Head of caudate nucleus (tissue), 42 donors: ENCODE results near the gene KCTD5.

ENCODE experiments used
- DNase-seq, 42 donors: peaks; one replicate each; pipeline versions ENCODE4 v3.0.0 to v3.0.0-alpha.2; 2020 to 2021; ENCODE audit warnings: mixed read lengths in 7 of 42
- intact Hi-C: fragments of 100-400 bp; cut with DNase I; formaldehyde crosslinking; loops from one replicate; pipeline ENCODE4 v1.15.0; 2022

The KCTD5 gene

DNA sequence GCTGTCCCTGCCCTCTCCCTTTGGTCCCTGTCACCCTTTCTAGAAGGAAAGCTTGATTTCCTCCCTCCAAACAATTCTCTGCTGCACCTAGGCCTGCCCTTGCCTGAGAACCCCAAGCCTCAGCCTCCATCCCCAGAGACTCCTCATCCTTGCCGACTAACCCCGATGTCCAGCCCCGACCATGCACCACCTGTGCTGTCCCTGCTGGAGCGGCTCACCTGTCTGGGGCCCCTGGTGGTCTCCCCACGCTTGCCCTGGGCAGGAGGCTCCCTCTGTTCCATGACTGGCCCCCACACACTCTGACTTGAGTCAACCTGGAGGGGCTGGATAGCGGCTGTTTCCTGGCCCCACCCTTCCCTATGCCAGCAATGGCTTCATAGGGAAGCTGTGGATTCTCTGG is 58.2 kb downstream of the KCTD5 start:
- DNase-seq = no peak

DNA sequence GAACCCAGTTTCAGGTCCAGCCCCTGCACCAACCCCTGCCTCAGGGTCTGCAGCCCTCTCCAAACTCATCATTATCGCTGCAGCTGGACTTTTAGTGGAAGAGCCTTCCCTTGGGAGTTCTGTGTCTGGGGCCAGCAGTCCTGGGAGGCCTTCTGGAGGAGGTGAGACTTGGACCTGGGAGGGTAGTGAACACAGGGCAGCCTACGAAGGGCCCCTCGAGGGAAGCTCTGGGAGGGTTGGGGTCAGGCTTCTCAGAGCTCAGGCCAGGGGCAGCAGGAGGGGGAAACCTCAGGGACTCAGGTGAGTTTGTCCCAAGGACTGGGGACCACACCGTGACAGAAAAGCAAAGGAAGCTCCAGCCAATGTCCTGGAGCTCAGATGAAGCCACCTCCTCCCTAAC is 58.8 kb downstream of the KCTD5 start:
- no peak for DNase-seq
- intact Hi-C loops = no loop called here

More for the DNA sequence above, 58.2 kb downstream of the KCTD5 start:
- intact Hi-C loops = no loop called here

- intact Hi-C loops = no loop called here
- DNase-seq = no peak
Measured at GRCh38 chr16:2742323-2743006, 60.1 kb downstream of the KCTD5 start.

DNA sequence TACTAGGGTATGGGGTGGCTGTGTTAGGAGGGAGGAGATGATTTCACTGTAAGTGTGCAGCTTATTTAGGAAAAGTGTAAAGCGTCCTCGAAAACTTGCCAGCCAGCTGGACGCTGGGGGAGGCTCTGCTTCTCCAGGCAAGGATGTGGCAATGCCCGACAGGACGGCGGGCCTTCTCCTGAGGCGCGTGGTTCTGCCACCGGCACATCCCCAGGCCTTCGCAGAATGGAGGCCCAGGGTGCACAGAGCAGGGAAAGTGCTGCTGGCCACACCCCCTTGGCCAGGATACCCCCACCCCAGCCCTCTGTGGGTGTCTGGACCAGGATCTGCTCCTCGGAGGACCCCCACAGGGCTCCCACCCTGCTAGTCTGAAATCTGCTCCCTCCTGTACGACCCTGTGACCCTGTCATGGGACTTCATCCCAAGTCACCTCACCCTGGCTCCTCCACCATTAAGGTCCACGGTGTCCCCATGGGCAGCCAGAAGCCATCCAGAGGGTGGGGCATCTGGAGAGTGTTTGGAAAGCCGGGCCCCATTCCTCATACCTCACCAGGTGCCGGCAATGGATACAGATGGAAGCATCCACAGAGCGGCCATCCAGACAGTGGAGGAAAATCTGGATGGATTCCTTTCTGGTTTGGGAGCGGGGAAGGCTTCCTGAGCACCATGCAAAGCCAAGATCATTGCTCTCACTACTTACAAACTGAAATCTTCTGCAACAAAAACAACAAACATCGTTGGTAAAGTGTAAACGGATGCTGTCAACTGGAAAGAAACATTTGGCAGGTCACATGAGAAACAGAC is 60.9 kb downstream of the KCTD5 start:
- DNase-seq = no peak
- intact Hi-C loops = no loop called here

DNA sequence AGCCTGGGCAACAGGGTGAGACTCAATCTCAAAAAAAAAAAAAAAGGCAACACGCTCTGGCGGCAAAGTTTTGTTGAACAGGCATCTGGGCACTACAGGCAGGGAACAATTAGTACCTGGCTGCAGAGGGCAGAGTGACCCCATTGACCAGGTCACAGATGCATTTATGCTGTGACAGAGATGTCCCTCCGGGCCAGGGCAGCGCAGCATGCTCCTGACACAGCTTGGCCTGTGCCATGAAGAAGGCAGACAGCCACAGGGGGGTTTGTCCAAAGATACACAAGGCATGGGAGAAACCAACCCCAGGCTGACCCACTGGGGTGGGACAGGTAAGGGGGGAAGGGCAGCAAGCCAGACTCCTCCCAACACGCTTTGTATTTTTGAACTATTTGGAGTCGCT is 62.4 kb downstream of the KCTD5 start:
- no peak for DNase-seq
- intact Hi-C loops = no loop called here

- peak in 3 of 42 donors; percentile 20 to 32 (median 30) for DNase-seq
- intact Hi-C loops = no loop called here
Measured at GRCh38 chr16:2745116-2745890, 63.0 kb downstream of the KCTD5 start.

GRCh38 chr16:2745961-2746360 is 63.6 kb downstream of the KCTD5 start:
- peak in 34 of 42 donors; percentile 14 to 83 (median 50) for DNase-seq
- intact Hi-C loops = no loop called here

GRCh38 chr16:2748757-2749455 is 66.6 kb downstream of the KCTD5 start:
- intact Hi-C loops = no loop called here
- DNase-seq = no peak

- intact Hi-C loops = no loop called here
- no peak for DNase-seq
Measured at GRCh38 chr16:2749476-2749875, 67.2 kb downstream of the KCTD5 start.

GRCh38 chr16:2749936-2750335 is 67.6 kb downstream of the KCTD5 start:
- no peak for DNase-seq
- intact Hi-C loops = no loop called here

DNA sequence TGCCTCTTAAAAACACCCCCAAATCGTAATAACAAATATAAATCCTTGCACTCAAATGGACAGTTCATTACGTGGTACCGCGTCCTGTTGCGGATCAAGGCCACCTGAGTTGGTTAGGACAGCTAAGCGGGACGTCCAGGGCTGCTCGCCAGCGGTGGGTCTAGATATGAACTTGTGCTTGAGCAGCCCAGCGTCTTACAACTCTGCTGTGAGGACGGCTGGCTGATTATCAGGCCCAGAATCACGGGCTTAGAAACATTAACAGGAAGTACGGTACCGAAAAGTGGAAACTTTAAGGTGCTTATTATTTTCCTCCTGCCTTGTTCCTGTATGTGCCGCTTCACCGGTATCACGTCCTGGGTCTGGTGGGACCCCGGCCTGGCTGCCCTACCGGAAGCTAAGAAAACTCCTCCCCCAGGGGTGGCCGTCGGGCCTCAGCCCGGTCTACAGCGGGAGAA is 69.3 kb downstream of the KCTD5 start:
- peak in 7 of 42 donors; percentile 16 to 53 (median 37) for DNase-seq
- intact Hi-C loops = loop anchor here (1.0 kb wide), 1 partner anchor 26 kb away; the partner anchor contains the start of gene ELOB

DNA sequence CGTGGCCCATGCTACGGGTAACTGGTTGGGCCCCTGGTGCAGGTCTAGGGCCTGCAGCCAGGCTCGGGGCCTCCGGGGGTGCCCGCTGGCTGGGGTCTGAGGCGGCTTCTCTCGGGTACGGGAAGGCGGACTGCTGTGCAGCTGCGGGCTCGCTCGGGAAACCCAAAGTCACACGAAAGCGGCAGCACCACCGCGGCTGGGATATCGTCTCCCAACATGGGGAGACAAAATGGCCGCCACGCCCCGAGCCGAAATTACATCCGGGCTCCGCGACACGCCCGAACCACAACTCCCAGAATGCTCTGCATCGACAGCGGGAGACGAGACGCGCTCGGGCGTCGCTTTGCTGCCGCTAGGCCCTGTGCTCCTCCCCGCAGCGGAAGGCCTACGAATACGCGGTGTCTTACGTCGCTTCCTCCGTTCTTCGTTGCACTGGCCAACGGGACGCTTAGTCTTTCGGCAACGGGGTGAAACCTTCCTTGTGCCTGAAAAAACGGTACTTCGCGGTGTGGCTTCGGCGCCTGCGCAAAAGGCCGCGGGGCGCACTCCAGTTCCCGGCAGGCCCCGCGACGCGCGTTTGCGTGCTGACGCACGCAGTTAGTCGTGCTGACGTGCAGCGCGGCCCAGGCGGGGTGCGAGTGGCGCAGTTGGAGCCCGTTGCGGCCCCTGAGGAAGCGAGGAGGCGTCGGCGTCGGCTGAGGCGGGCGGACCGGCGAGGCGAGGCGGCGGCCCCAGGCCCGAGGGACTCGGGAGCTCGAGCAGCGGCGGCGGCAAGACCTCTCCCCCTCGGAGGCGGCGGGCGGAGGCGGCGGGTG is 69.9 kb downstream of the KCTD5 start, which contains the start of gene SRRM2:
TSS of gene SRRM2 (plus strand) at position 604 of the 815 bp plus-strand sequence. CDS start 3,727 bp downstream, outside the sequence.
- intact Hi-C loops = loop anchor here (1.0 kb wide), 1 partner anchor 25 kb away; the partner anchor contains the start of gene ELOB
- peak; percentile 87 to 98 (median 93) for DNase-seq

DNA sequence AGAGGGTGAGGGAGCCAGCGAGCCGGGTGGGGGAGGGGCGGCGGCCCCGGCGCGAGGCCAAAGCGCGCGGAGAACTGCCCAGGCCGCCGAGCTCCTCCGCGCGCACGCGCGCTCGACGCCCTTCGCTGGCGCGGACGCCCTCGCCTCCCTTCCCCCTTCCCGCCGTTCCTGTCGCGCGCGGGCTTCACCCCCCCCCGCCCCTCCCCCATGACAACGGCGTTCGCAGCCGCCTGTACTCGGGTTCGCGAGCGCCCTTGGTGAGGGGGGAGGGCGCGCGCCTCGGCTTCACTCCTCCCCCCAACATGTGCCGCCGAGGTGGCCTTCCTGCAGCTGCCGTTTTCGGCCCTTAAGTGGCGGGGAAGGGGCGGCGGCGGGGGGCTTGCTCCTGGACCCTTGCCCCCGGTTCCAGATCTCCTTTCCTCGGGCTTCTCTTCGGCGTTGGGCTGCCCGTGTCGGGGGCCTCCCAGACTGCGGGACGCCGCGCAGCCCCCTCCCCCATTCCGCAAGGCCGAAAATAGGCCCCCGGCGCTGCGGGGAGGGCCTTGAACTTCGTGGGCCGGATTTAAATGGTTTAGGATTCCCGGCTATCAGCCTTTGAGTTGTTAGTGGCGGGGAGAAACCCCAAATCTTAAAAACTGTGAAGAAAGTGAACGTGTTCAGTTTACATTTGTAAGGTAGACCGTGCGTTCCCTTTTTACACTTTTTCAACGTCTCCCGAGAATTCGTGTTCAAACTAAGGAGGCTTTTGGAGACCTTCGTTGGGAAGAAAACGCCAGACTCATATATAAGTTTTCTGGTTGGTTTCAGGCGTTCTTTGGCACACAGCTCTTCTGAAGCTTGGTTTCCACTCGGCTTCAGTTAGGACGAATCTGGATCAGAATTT is 70.8 kb downstream of the KCTD5 start:
- intact Hi-C loops = loop anchor here (1.0 kb wide), 1 partner anchor 24 kb away; the partner anchor contains the start of gene ELOB
- peak; percentile 36 to 93 (median 82) for DNase-seq

- intact Hi-C loops = no loop called here
- DNase-seq = no peak
Measured at GRCh38 chr16:2753733-2754020, 71.4 kb downstream of the KCTD5 start.

DNA sequence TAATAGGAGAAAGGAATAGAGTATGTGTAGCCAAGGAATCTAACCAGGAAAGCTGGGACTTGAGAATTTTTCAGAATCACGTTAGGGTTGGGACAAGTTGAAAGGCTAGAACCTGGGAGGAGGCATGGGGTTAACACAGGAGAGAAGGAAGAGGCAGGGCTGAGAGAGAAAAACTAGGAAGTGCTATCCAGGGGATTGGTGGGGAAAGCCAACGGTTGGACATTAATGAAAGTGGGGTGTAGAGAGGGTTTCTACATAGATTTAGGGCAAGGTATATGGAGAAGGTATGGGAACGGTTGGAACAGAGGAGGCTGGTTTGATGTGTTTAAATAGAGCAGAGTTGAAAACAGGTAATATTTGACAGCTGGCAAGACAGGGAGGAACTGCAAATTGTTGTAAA is 72.8 kb downstream of the KCTD5 start:
- no peak for DNase-seq

GRCh38 chr16:2756288-2757015 is 74.1 kb downstream of the KCTD5 start:
- no peak for DNase-seq
- intact Hi-C loops = no loop called here

More for the DNA sequence above, 72.8 kb downstream of the KCTD5 start:
- intact Hi-C loops = no loop called here
